Body of pancreas (tissue), 4 donors: ENCODE measurements around the gene ASPA.

ENCODE experiments used
- CTCF ChIP-seq, 7 experiments: fragments of 450-650 bp in 4 of 7; fragments of 200-600 bp in 3 of 7; sonication (generic) in 3 of 7; IDR thresholded peaks; one replicate each; pipeline ENCODE4 v1.5.1; 2016 to 2019; ENCODE audit warnings: antibody characterized with exemption in 7 of 7
- POLR2A ChIP-seq, 3 donors: fragments of 450-650 bp; IDR thresholded peaks; one replicate each; pipeline ENCODE4 v1.6.1; 2016; ENCODE audit warnings: antibody characterized with exemption in 3 of 3, mild to moderate bottlenecking in 2 of 3

GRCh38 chr17:3433741-3434140 lies 42.1 kb upstream of the ASPA start, which contains the start of gene OR1E2:
- TF ChIP-seq CTCF (IDR thresholded peaks at IDR 0.05), result no peak
- no peak for TF ChIP-seq POLR2A (IDR thresholded peaks at IDR 0.05)
